Glutamatergic neuron (in vitro differentiated cells): ENCODE measurements around the gene COX4I2. TPM values are rescaled to one million over a fixed set of nuclear protein-coding genes. Genes with fewer than 3 reads are reported as not detected.
A peak's percentile ranks its signal among the peaks of the same experiment; 100 is the strongest.

Experiments
- DNase-seq: peaks from one replicate; pipeline ENCODE4 v3.0.0; 2022
- H3K27ac Mint-ChIP-seq: one replicate; pipeline ENCODE4 v1.8.0; 2020; ENCODE audit warnings: mild to moderate bottlenecking, mixed read lengths, inconsistent platforms; ENCODE audit not compliant: unreplicated experiment
- H3K27me3 Mint-ChIP-seq: one replicate; pipeline ENCODE4 v1.8.0; 2020; ENCODE audit warnings: mild to moderate bottlenecking, moderate library complexity, mixed read lengths, inconsistent platforms; ENCODE audit not compliant: unreplicated experiment
- H3K36me3 Mint-ChIP-seq: one replicate; pipeline ENCODE4 v1.8.0; 2020; ENCODE audit warnings: mild to moderate bottlenecking, mixed read lengths, inconsistent platforms; ENCODE audit not compliant: unreplicated experiment
- H3K4me1 Mint-ChIP-seq: one replicate; pipeline ENCODE4 v1.8.0; 2020; ENCODE audit warnings: mild to moderate bottlenecking, low read depth, mixed read lengths, inconsistent platforms; ENCODE audit not compliant: unreplicated experiment
- H3K4me3 Mint-ChIP-seq: one replicate; pipeline ENCODE4 v1.8.0; 2020; ENCODE audit warnings: mild to moderate bottlenecking, mixed read lengths, inconsistent platforms; ENCODE audit not compliant: unreplicated experiment
- H3K9me3 Mint-ChIP-seq: one replicate; pipeline ENCODE4 v1.8.0; 2020; ENCODE audit warnings: mild to moderate bottlenecking, moderate library complexity, mixed read lengths, inconsistent platforms; ENCODE audit not compliant: unreplicated experiment
- total RNA-seq: library from RNA; stranded (reverse); fragmentation: NEBNext Ultra II Directional; extraction: Animal tissue kit (Norgen Biotek cat#: 25700); gene quantifications from one replicate; pipeline ENCODE4 v1.2.1, GENCODE V29; 2021; ENCODE audit not compliant: unreplicated experiment
- TF ChIP-seq, protein P1 (sequence below): fragments of 200-600 bp; sonication (generic); IDR thresholded peaks from one replicate; pipeline ENCODE4 v1.5.0; 2021; ENCODE audit not compliant: partially characterized antibody, unreplicated experiment

The COX4I2 gene
- total RNA-seq, 1 donor from 2014 or later, result not detected

DNA sequence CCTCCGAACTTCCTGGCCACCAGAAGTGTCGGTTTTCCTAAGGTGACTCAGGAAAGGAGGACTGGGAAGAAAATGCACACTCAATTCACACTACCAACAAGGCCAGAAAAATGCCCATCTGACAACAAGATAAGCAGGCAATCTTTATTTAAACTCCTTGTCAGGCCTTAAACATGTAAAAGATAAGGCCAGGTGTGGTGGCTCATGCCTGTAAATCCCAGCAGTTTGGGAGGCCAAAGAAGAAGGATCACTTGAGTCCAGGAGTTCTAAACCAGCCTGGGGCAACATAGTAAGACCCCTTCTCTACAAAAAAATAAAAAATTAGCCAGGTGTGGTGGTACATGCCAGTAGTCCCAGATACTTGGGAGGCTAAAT is 40.2 kb upstream of the COX4I2 start:
- TF ChIP-seq, protein P1, sequence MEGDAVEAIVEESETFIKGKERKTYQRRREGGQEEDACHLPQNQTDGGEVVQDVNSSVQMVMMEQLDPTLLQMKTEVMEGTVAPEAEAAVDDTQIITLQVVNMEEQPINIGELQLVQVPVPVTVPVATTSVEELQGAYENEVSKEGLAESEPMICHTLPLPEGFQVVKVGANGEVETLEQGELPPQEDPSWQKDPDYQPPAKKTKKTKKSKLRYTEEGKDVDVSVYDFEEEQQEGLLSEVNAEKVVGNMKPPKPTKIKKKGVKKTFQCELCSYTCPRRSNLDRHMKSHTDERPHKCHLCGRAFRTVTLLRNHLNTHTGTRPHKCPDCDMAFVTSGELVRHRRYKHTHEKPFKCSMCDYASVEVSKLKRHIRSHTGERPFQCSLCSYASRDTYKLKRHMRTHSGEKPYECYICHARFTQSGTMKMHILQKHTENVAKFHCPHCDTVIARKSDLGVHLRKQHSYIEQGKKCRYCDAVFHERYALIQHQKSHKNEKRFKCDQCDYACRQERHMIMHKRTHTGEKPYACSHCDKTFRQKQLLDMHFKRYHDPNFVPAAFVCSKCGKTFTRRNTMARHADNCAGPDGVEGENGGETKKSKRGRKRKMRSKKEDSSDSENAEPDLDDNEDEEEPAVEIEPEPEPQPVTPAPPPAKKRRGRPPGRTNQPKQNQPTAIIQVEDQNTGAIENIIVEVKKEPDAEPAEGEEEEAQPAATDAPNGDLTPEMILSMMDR, result no peak
- H3K36me3 Mint-ChIP-seq, result no peaks in the 10 kb centered on the region
- no peak overlapping the region for H3K4me3 Mint-ChIP-seq
- DNase-seq, result no peak
- no peak overlapping the region for H3K27ac Mint-ChIP-seq
- H3K27me3 Mint-ChIP-seq, result peaks cover 11% of the 10 kb centered on the region
- H3K4me1 Mint-ChIP-seq, result peaks cover 19% of the 10 kb centered on the region
- H3K9me3 Mint-ChIP-seq, result peaks cover 21% of the 10 kb centered on the region

DNA sequence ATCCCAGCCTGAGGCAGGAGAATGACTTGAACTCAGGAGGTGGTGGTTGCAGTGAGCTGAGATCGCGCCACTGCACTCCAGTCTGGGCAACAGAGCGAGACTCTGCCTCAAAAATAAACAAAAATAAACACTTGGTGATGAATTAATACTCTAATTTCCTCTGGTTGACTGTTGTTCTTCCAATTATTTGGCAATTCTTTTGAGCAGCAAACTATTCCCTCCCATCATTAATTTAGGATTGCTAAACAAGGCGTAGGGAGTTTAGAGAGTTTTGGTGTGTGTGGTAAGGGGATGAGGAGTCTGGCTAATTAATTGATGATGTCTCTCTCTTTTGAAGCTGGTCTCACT is 35.3 kb upstream of the COX4I2 start:
- TF ChIP-seq, protein P1, result no peak
- Mint-ChIP-seq H3K27ac (no peak overlapping the region), H3K4me1 (peaks cover 27% of the 10 kb centered on the region), H3K36me3 (no peaks in the 10 kb centered on the region), H3K4me3 (peak overlapping the region; percentile 68), H3K9me3 (peaks cover 41% of the 10 kb centered on the region), H3K27me3 (peaks cover 29% of the 10 kb centered on the region)
- DNase-seq, result no peak

DNA sequence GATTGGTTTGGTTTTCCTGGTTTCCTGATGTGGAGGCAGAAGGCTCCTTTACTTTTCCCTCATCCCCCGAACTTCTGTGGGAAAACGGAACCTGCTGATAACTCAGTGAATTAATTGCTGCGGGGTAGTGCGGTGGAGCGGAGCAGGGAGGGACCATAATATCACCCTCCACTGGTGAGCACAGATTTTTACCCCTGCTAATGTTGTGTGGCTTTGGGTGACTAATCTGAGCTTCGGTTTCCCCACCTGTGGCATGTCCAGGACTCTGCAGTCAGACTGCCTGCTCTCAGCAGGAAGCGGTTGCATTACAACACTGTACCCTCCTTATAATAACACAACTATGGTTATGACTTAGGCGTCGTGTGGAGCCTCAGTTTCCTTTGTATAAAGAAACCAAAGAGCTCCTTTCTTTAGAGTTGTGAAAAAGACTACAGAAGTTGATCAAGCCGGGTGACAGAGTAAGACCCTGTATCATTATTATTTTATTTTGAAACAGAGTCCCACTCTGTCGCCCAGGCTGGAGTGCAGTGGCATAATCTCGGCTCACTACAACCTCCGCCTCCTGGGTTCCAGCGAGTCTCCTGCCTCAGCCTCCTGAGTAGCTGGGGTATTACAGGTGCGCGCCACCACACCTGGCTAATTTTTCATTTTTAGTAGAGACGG is 34.8 kb upstream of the COX4I2 start:
- DNase-seq, result no peak
- peak overlapping the region; percentile 68 for H3K4me3 Mint-ChIP-seq
- H3K4me1 Mint-ChIP-seq, result peaks cover 32% of the 10 kb centered on the region
- peaks cover 31% of the 10 kb centered on the region for H3K27me3 Mint-ChIP-seq
- no peaks in the 10 kb centered on the region for H3K36me3 Mint-ChIP-seq
- H3K27ac Mint-ChIP-seq, result peak overlapping the region; percentile 67
- TF ChIP-seq, protein P1, result no peak
- H3K9me3 Mint-ChIP-seq, result peaks cover 41% of the 10 kb centered on the region

DNA sequence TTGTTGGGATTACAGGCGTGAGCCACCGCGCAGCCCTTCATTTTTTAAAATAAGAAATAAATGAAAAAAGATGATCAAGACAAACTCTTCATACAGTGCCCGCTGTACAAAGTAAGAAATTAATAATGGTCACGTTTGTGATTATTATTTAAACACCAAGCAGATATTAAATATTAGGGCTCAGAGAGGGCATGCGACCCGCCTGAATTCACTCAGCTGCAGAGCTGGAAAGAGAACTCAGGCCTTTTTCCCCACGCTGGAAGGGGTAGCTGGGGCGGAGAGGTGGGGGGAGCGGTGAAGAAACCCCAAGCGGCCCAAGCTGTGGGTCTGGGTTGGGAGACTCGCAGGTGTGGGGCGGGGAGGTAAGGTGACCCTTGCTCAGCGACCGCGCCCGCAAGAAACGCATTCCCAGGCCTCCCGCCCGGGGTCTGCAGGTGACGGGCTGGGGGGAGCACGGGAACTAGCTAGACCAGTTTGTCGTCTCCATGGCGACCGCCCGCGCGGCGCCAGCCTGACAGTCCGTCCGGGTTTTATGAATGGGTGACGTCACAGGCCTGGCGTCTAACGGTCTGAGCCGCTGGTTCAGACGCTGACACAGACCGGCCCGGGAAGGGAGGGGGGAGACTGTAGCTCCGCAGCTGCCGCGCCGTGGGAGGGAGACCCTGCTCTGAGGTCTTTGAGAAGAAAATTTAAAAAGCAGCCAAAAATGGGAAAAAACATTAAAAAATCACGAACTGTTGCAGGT is 33.7 kb upstream of the COX4I2 start:
- Mint-ChIP-seq H3K27me3 (peaks cover 31% of the 10 kb centered on the region), H3K4me3 (peak overlapping the region; percentile 94), H3K9me3 (peaks cover 41% of the 10 kb centered on the region), H3K36me3 (no peaks in the 10 kb centered on the region), H3K4me1 (peaks cover 40% of the 10 kb centered on the region), H3K27ac (peak overlapping the region; percentile 92)
- TF ChIP-seq, protein P1, result no peak
- peak; percentile 100 for DNase-seq

DNA sequence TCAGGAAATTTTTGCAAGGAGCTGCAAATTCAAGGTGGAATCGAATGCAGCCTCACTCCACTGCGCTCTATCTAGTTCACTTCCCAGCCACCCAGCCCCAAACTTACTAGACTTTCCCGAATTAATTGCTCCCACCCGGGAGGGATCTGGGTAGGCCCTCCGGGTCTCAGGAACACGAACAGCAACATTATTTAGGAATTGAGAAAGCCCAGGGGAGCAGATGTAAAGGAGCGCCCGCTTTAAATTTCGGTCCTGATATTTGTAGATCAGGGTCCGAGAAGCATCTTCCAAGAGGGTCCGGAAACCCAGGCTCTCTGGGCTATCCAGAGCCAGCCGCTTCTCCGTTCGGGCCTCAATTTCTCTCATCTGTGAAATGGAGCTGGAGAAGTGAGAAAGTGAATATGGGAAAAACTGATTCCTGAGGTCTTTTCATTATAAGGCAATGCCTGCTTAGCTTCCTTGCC is 33.1 kb upstream of the COX4I2 start:
- H3K9me3 Mint-ChIP-seq, result peaks cover 39% of the 10 kb centered on the region
- H3K27ac Mint-ChIP-seq, result peak overlapping the region; percentile 92
- H3K27me3 Mint-ChIP-seq, result peaks cover 31% of the 10 kb centered on the region
- H3K4me1 Mint-ChIP-seq, result peaks cover 40% of the 10 kb centered on the region
- TF ChIP-seq, protein P1, result no peak
- H3K4me3 Mint-ChIP-seq, result peak overlapping the region; percentile 94
- H3K36me3 Mint-ChIP-seq, result no peaks in the 10 kb centered on the region
- no peak for DNase-seq
